ENCODE measurements around the gene CLRN3.

CLRN3 gene

DNA sequence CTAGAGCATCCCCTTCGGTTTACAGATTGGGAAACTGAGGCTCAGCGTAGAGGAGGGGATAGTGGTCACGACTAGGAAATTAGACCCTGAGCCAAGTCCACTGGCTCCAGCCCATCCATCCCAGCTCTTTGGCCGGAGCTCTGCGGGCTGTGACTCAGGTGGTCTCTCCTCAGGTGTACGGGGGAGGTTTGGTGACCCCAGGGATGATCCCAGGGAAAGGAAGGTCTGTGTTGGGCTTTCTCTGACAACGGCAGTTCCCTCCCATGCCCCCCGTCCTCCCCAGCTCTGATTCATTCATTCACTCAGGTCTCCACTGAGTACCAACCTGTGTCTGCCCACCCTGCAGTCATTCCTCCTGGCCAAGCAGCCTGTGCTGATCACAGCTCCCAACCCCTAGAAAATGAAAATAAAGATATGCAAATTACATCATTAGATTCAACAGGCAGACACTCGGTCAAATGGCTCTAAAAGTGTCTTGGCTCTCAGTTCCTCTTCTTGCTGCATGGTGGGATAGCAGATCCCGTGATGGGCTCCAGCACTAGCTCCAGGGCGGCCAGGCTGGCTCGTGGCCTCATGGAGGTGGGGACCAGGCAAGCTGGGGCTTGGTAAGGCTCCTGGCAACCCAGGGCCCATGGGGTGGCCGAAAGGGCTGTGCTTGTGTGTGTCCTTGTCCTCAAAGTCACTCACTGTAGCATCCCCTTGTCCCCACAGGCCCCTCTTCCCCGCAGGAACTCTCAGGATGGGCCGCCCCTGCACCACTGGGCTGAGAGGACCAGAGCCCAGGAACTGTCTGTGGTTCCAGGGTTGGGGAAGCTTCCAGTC is 37.8 kb downstream of the CLRN3 start:
- Histone ChIP-seq H3K27me3 (ENCODE audit: insufficient read depth, poor library complexity, severe bottlenecking) (peaks cover 4% of the 10 kb centered on the region), H3K4me1 (ENCODE audit: insufficient read depth, poor library complexity, severe bottlenecking) (no peaks in the 10 kb centered on the region), H3K9me3 (ENCODE audit: severe bottlenecking) (no peaks in the 10 kb centered on the region), H3K27ac (ENCODE audit: poor library complexity, severe bottlenecking) (no peak overlapping the region), H3K36me3 (ENCODE audit: low read depth) (no peaks in the 10 kb centered on the region), H3K4me3 (ENCODE audit: severe bottlenecking) (no peak overlapping the region)
- DNase-seq (ENCODE audit: low spot score) (no peak), ATAC-seq (ENCODE audit: low read depth) (no peak)
- TF ChIP-seq, protein P1, sequence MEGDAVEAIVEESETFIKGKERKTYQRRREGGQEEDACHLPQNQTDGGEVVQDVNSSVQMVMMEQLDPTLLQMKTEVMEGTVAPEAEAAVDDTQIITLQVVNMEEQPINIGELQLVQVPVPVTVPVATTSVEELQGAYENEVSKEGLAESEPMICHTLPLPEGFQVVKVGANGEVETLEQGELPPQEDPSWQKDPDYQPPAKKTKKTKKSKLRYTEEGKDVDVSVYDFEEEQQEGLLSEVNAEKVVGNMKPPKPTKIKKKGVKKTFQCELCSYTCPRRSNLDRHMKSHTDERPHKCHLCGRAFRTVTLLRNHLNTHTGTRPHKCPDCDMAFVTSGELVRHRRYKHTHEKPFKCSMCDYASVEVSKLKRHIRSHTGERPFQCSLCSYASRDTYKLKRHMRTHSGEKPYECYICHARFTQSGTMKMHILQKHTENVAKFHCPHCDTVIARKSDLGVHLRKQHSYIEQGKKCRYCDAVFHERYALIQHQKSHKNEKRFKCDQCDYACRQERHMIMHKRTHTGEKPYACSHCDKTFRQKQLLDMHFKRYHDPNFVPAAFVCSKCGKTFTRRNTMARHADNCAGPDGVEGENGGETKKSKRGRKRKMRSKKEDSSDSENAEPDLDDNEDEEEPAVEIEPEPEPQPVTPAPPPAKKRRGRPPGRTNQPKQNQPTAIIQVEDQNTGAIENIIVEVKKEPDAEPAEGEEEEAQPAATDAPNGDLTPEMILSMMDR (IDR thresholded peaks at IDR 0.05; ENCODE audit: poor library complexity, severe bottlenecking), result no peak

DNA sequence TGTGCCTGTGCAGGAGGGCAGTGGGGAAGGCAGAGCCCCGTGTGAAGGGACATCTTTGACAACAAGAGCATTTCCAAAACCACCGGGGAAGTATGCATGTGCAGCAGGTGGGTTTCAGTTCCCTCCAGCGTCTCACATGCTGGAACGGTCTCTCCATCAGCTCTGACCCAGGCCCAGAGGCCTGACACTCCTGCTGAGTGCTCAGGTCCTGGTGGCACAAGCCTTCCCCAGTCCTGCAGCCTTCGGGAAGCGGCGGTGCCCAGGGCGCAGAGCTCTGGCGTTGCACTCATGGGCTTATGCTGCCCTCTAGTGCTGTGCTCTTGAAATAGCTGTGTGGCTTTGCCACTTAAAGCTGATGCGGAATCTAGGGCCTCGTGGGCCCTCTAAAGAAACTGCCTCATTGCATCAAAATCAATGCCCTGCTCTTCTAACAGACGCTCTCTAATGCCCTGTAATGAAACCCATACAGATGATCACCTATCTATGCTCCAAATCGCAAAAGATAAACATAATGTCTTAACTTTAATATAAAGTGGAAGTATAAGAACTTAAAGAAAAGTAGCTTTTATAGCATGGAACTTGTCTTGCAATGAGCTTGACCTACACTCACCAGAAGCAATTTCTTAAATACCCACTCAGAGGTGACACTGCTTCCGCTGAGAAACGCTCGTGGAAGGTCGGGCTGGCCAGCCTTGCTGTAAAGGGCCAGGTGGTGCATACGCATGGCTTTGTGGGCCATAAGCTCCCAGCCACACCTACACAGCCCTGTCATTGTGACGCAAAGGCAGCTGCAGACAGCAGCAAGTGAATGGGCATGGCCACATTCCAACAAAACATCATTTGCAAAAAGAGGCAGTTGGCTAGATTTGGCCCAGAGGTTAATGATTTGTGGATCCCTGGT is 38.6 kb downstream of the CLRN3 start:
- TF ChIP-seq, protein P1 (IDR thresholded peaks at IDR 0.05; ENCODE audit: poor library complexity, severe bottlenecking), result peak; percentile 92
- H3K27ac ChIP-seq (ENCODE audit: poor library complexity, severe bottlenecking), result no peak overlapping the region
- DNase-seq (ENCODE audit: low spot score) (no peak), ATAC-seq (ENCODE audit: low read depth) (peak; percentile 89)
- no peaks in the 10 kb centered on the region for H3K4me1 ChIP-seq (ENCODE audit: insufficient read depth, poor library complexity, severe bottlenecking)
- no peaks in the 10 kb centered on the region for H3K9me3 ChIP-seq (ENCODE audit: severe bottlenecking)
- no peak overlapping the region for H3K4me3 ChIP-seq (ENCODE audit: severe bottlenecking)
- H3K36me3 ChIP-seq (ENCODE audit: low read depth), result no peaks in the 10 kb centered on the region
- peaks cover 4% of the 10 kb centered on the region for H3K27me3 ChIP-seq (ENCODE audit: insufficient read depth, poor library complexity, severe bottlenecking)

GRCh38 chr10:127852456-127852855 is 40.3 kb downstream of the CLRN3 start:
- H3K36me3 ChIP-seq (ENCODE audit: low read depth), result no peaks in the 10 kb centered on the region
- no peaks in the 10 kb centered on the region for H3K4me1 ChIP-seq (ENCODE audit: insufficient read depth, poor library complexity, severe bottlenecking)
- H3K27ac ChIP-seq (ENCODE audit: poor library complexity, severe bottlenecking), result no peak overlapping the region
- H3K27me3 ChIP-seq (ENCODE audit: insufficient read depth, poor library complexity, severe bottlenecking), result peaks cover 4% of the 10 kb centered on the region
- H3K9me3 ChIP-seq (ENCODE audit: severe bottlenecking), result no peaks in the 10 kb centered on the region
- ATAC-seq (ENCODE audit: low read depth) (no peak), DNase-seq (ENCODE audit: low spot score) (no peak)
- TF ChIP-seq, protein P1 (IDR thresholded peaks at IDR 0.05; ENCODE audit: poor library complexity, severe bottlenecking), result no peak
- H3K4me3 ChIP-seq (ENCODE audit: severe bottlenecking), result no peak overlapping the region

GRCh38 chr10:127851661-127852194 is 41.0 kb downstream of the CLRN3 start:
- H3K9me3 ChIP-seq (ENCODE audit: severe bottlenecking), result no peaks in the 10 kb centered on the region
- no peak overlapping the region for H3K4me3 ChIP-seq (ENCODE audit: severe bottlenecking)
- no peak overlapping the region for H3K27ac ChIP-seq (ENCODE audit: poor library complexity, severe bottlenecking)
- no peaks in the 10 kb centered on the region for H3K4me1 ChIP-seq (ENCODE audit: insufficient read depth, poor library complexity, severe bottlenecking)
- ATAC-seq (ENCODE audit: low read depth) (no peak), DNase-seq (ENCODE audit: low spot score) (no peak)
- H3K36me3 ChIP-seq (ENCODE audit: low read depth), result no peaks in the 10 kb centered on the region
- peaks cover 4% of the 10 kb centered on the region for H3K27me3 ChIP-seq (ENCODE audit: insufficient read depth, poor library complexity, severe bottlenecking)
- TF ChIP-seq, protein P1 (IDR thresholded peaks at IDR 0.05; ENCODE audit: poor library complexity, severe bottlenecking), result no peak

Data from RWPE2 (cell line).